NCI-H69 (cell line): ENCODE measurements around the gene IGSF9B.

Experiments
- DNase-seq: peaks from one replicate; lab custom pipeline; 2025; lab: John Stamatoyannopoulos, UW

Gene IGSF9B

GRCh38 chr11:133921026-133921425 is 35.7 kb downstream of the IGSF9B start:
- no peak for DNase-seq

- DNase-seq: no peak
These were observed 36.4 kb downstream of the IGSF9B start for GRCh38 chr11:133920109-133920990.

- DNase-seq: no peak
These were observed 37.2 kb downstream of the IGSF9B start for GRCh38 chr11:133919330-133920108.

DNA sequence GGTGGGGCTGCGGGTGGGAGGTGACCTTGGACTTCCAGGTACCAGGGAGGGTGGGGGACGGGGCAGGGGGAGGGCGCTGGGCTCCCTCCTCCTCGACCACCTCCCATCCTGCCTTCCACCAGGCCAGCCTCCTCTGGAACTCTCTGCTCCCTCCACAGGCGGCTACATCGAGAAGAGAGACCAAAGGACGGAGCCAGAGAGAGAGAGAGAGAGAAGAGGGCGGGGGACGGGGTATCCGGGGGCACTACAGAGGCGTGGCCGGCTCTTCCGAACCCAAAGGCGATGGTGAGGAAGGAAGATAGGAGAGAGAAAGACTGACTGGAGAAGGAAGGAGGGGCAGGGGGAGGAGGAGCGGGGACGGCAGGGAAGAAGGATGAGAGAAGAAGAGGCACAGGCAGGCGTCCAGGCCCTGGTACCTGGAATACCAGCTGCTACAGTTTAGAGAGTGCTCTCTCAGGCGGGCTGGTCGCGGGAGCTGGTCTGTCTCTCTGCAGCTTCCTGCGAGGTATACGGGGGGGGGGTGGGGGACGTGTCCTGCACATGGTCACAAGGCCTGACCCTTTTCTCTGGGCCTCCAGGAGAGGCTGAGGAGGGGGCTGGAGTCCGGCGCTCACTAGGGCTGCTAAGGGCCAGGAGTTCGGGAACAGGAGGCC is 38.0 kb downstream of the IGSF9B start:
- DNase-seq: no peak

DNA sequence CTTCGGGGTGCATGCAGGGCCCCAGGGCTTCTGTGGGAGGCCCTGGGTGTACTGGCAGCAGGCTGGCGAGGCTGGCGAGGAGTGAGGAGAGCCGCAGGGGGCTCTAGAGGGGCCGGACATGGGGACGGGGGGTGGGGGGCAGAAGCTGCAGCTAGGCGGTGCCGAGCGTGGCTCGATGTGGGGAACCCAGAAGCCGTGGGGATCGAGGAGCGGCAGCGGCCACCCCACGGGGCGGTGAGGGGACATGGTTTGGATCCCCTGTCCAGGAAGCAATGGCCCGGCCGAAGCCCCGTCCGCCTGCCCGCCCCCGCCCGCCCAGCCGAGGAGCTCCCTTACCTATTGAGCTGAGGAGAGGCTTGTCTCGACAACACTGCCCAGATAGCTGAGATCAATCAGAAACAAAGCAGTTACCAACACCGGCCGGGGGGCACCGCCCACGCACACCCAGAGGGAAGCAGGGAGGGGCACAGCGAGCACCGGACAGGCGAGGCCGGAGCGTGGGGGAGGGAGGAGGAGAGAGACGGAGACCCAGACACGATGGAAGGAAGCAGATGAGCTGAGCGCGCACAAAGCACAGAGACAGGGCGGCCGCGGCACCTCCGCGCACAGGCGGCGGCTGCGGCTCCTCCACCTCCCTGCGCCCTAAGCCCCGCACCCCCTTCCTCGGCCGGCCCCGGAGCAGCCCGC is 38.7 kb downstream of the IGSF9B start:
- no peak for DNase-seq

DNA sequence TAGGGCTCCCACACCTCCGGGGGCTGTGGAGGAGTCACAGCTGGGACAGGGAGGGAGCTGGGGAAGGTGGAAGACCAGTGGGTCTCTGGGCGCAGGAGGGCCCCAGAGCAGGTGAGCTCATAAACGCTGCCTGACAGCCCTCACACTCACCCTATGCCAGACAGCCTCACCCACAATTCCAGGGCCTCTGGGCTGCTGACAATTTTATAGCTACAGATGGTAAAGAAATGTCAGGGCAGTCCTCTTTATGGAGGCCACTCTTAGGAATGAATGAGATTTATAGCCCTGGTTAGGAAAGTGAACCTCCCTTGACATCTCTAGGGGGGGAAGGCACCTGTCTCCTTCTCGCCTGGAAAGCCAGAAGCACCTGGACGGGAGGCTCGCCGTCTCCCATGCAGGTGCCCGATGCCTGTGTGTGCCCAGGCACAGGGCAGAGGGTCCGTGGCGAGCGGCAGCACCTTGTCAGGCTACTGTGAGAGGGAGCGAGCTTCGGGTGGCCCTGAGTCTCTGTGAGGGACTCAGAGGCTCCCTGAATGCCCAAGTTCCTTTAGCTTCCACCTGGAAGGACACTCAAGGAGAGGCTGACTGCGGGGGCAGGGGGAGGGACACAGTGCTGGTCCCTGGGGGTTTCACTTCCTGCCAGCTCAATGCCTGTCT is 39.9 kb downstream of the IGSF9B start:
- DNase-seq: no peak

- no peak for DNase-seq
These were observed 43.0 kb downstream of the IGSF9B start for GRCh38 chr11:133913761-133914160.

- DNase-seq: peak; percentile 14
These were observed 45.6 kb downstream of the IGSF9B start for GRCh38 chr11:133911171-133911570.

GRCh38 chr11:133910101-133910500 is 46.7 kb downstream of the IGSF9B start:
- DNase-seq: no peak

DNA sequence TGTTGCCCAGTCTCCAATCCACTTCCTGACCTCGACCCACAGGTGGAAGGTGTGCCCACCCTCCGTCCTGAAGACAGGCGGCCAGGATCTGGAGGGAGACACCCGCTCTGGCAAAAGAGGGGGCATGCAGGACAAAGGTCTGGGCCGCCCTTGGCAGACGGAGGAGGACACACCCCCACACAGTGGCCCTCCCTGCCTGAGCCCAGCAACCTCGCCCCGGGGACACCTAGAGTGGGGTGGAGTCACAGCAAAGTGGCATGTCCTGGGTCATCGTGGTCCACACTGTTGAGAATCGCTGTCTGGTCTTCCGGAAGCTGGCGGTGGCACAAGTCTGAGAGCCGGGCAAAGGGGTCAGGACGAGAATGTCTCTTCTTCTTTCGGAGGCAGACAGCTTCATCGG is 47.9 kb downstream of the IGSF9B start:
- DNase-seq: no peak

- no peak for DNase-seq
These were observed 48.9 kb downstream of the IGSF9B start for GRCh38 chr11:133907841-133908241.

- no peak for DNase-seq
These were observed 49.6 kb downstream of the IGSF9B start for GRCh38 chr11:133907216-133907615.

- DNase-seq: no peak
These were observed 50.0 kb downstream of the IGSF9B start for GRCh38 chr11:133906746-133907145.

DNA sequence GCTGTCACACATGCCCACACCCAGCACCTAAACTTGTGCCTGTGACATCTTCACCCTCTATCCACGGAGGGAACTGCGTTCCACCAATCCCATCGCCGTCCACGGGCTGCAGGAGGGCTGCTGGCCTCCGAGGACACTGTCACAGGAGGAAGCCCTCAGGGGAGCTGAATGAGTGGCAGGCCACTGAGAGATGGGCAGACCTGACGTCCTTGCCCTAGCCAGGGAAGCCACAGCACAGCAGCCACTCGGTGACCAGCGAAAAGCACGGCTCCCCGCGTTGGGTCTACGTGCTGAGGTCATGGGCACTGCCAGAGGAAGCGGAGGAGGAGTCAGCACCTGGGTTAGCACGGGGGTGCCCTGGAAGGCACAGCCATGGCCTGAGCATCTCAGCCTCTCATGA is 50.5 kb downstream of the IGSF9B start:
- DNase-seq: no peak

- DNase-seq: no peak
These were observed 51.1 kb downstream of the IGSF9B start for GRCh38 chr11:133905677-133906156.

- no peak for DNase-seq
These were observed 51.8 kb downstream of the IGSF9B start for GRCh38 chr11:133904818-133905515.

GRCh38 chr11:133903875-133904817 is 52.6 kb downstream of the IGSF9B start:
- DNase-seq: no peak

DNA sequence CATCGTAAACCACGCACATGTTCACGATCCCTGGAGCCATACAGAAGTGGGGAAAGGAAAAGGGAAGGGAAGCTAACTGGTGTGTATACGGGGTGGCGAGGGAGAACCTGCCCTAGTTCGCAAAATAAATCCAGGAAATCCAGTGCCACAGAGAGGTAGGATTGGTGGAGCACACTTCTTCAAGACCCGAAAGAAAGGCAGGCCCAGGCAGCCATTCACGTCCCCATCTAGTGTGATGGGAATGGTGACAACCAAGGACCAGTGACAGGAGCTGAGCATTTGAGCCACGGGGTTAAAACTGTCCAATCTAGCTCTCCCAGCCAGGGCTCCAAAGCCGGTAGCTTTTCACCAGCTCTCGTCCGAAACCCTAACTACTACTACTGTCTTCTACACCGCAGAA is 53.7 kb downstream of the IGSF9B start:
- DNase-seq: no peak

DNA sequence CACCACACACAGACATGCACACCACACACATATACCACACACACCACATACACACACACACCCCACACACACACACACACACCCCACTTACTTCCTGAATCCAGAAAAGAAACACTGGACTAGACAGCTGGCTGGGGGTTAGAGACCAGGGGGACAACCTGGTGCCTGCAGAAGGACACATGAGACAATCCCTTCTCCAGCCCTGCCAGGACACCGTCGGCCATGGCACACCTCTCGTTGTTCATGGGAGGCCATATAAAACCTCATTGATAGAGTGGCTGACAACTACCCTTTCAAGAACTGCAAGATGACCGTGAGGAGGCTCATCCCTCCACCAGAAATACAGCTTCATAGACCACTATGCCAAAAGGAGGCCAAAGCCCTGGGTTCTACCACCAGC is 54.3 kb downstream of the IGSF9B start:
- DNase-seq: no peak

GRCh38 chr11:133901999-133902398 is 54.8 kb downstream of the IGSF9B start:
- DNase-seq: no peak
